AG09309 (cell line): ENCODE results near the gene R3HCC1L.

Experiments
- DNase-seq: peaks from one replicate; pipeline ENCODE4 v3.0.0-alpha.2; 2010; ENCODE audit warnings: low read depth
- H3K4me3 ChIP-seq: 2 replicates; pipeline ENCODE4 v1.5.1; 2011; ENCODE audit warnings: mild to moderate bottlenecking, low read depth, low read length, moderate library complexity; ENCODE audit not compliant: control insufficient read depth
- TF ChIP-seq, protein P1 (sequence below): IDR thresholded peaks from 2 replicates; pipeline ENCODE4 v1.5.1; 2011; ENCODE audit warnings: mild to moderate bottlenecking, low read depth, low read length, inconsistent platforms; ENCODE audit not compliant: insufficient read depth, control insufficient read depth; ENCODE audit errors: missing control alignments

R3HCC1L gene

GRCh38 chr10:98276311-98276710, 141.9 kb downstream of the R3HCC1L start:
- H3K4me3 ChIP-seq, result no peak overlapping the region
- no peak for DNase-seq
- TF ChIP-seq, protein P1, sequence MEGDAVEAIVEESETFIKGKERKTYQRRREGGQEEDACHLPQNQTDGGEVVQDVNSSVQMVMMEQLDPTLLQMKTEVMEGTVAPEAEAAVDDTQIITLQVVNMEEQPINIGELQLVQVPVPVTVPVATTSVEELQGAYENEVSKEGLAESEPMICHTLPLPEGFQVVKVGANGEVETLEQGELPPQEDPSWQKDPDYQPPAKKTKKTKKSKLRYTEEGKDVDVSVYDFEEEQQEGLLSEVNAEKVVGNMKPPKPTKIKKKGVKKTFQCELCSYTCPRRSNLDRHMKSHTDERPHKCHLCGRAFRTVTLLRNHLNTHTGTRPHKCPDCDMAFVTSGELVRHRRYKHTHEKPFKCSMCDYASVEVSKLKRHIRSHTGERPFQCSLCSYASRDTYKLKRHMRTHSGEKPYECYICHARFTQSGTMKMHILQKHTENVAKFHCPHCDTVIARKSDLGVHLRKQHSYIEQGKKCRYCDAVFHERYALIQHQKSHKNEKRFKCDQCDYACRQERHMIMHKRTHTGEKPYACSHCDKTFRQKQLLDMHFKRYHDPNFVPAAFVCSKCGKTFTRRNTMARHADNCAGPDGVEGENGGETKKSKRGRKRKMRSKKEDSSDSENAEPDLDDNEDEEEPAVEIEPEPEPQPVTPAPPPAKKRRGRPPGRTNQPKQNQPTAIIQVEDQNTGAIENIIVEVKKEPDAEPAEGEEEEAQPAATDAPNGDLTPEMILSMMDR, result no peak

GRCh38 chr10:98285416-98285815, 151.0 kb downstream of the R3HCC1L start:
- no peak for DNase-seq
- TF ChIP-seq, protein P1, result no peak
- H3K4me3 ChIP-seq, result no peak overlapping the region

- no peak for DNase-seq
- H3K4me3 ChIP-seq, result no peak overlapping the region
- TF ChIP-seq, protein P1, result no peak
Measured at GRCh38 chr10:98286419-98286818, 152.0 kb downstream of the R3HCC1L start.

GRCh38 chr10:98287321-98287720, 152.9 kb downstream of the R3HCC1L start:
- no peak overlapping the region for H3K4me3 ChIP-seq
- no peak for DNase-seq
- TF ChIP-seq, protein P1, result no peak

GRCh38 chr10:98289802-98290209, 155.3 kb downstream of the R3HCC1L start:
- H3K4me3 ChIP-seq, result no peak overlapping the region
- DNase-seq, result no peak
- TF ChIP-seq, protein P1, result no peak

- TF ChIP-seq, protein P1, result no peak
- H3K4me3 ChIP-seq, result no peak overlapping the region
- no peak for DNase-seq
Measured at GRCh38 chr10:98292971-98293370, 158.5 kb downstream of the R3HCC1L start.
